SW480 (cell line): ENCODE measurements around the gene TEF.

Source experiments
- DNase-seq: peaks from one replicate; pipeline ENCODE4 v3.0.0-alpha.2; 2016; ENCODE audit warnings: low spot score

TEF gene

GRCh38 chr22:41381329-41382097 is at the start of gene TEF:
Gene TEF, plus strand, starts transcription at chr22:41381942. Its CDS starts 103 bp downstream, at chr22:41382045.
- DNase-seq, result peak; percentile 98

DNA sequence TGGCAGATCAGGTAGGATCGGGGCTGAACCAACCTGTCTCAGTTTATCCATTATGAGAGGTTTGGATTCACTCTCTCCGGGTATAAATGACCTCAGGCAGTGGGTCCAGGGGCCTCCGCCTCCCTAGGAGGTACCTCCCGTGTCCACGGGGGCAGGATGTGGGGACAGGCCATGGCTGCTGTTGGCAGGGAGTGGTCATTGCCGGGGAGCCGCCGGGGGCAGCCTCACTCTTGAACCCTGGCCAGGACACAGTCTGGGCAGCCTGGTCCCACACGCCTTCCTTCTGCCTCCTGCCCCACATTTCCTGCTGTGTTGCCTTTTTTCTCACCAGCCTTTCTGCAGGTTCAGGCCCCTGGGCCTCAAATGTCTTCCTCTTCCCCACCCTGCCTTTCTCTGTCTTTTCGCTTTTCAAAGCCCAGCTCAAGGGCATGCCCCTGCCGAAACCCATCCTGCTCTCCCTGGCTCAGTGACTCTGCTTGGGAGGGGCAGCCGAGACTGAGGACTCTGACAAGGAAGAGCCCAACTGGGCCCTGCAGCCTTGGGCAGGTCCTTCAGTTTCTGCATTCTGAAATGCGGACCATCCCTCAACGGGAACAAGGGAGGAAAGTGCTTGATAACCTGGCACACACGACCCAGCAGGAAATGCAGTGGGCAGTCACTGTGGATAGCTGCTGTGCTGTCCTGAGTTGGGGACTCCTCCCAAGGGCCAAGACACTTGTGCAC is 49.4 kb upstream of the TEF start:
- no peak for DNase-seq

- DNase-seq, result no peak
Observed at GRCh38 chr22:41333806-41334205, 47.9 kb upstream of the TEF start.

GRCh38 chr22:41334215-41334614 is 47.5 kb upstream of the TEF start:
- no peak for DNase-seq

GRCh38 chr22:41334951-41335635 is 46.6 kb upstream of the TEF start:
- no peak for DNase-seq

DNA sequence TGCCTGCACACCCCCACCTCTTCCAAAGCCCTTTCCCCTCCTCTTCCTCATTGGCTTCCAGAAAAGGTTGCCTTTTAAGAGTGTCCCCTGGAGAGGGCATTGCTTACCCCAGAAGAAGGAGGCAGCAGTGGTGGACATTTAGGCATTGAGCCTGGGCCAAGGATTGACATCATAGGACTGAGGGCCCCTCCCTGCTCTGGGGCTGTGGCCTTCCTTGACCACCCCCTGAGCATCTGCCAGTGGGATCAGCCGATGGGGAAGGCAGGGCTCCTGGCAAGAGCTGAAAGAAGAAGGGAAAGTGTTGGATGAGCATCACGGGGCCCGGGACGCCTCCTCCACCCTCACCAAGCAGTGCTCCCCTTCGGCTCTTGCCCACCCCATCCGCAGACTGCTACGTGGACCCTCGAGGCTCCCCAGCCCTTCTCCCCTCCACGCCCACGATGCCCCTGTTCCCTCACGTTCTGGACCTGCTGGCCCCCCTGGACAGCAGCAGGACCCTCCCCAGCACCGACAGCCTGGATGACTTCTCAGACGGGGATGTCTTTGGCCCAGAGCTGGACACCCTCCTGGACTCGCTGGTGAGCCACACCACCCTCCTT is 43.0 kb upstream of the TEF start:
- DNase-seq, result no peak

DNA sequence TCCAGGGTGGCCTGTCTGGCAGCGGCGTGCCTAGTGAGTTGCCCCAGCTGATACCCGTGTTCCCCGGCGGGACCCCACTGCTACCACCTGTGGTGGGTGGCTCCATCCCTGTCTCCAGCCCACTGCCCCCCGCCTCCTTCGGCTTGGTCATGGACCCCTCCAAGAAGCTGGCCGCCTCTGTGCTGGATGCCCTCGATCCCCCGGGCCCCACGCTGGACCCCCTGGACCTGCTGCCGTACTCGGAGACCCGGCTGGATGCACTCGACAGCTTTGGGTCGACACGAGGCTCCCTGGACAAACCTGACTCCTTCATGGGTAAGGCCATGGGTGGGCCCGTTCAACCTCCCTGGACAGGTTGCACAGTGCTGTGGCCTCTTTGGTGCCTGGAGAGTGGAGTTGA is 41.9 kb upstream of the TEF start:
- DNase-seq, result no peak

DNA sequence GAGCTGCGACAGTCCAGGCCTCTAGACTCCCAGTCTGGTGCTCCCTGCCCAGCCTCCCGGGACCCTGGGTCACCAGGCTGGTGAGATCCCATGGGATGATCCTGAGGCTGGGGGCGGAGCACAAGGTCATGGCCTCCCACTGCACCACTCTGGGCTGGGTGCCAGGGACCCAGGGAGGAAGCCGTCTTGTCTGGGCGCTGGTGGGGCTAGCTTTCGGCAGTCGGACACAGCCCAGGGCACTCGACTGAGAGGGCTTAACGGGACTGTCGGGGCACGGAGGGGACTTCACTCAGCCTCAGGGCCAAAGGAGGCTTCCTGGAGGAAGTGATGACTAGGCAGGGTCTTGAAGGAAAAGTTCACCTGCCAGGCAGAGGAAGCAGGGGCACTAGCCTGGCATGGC is 41.4 kb upstream of the TEF start:
- DNase-seq, result no peak

GRCh38 chr22:41341012-41341411 is 40.7 kb upstream of the TEF start:
- DNase-seq, result no peak

DNA sequence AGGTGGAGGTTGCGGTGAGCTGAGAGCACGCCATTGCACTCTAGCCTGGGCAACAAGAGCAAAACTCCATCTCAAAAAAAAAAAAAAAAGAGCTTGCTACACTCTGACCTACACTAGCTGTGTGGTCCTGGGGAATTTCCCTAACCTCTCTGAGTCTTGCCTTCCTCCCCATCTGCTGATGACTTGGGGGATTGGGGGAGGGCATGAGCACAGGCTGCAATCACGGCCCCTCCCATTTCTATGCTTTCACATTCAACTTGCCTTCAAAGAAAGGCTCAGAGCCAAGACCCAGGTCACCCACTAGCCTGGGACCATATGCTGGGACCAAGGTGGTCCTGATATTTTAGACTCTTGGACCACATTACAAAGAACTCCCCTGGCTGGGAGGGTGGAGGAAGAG is 39.8 kb upstream of the TEF start:
- DNase-seq, result no peak

GRCh38 chr22:41343300-41343699 is 38.4 kb upstream of the TEF start:
- no peak for DNase-seq

- no peak for DNase-seq
Observed at GRCh38 chr22:41343717-41344116, 38.0 kb upstream of the TEF start.

DNA sequence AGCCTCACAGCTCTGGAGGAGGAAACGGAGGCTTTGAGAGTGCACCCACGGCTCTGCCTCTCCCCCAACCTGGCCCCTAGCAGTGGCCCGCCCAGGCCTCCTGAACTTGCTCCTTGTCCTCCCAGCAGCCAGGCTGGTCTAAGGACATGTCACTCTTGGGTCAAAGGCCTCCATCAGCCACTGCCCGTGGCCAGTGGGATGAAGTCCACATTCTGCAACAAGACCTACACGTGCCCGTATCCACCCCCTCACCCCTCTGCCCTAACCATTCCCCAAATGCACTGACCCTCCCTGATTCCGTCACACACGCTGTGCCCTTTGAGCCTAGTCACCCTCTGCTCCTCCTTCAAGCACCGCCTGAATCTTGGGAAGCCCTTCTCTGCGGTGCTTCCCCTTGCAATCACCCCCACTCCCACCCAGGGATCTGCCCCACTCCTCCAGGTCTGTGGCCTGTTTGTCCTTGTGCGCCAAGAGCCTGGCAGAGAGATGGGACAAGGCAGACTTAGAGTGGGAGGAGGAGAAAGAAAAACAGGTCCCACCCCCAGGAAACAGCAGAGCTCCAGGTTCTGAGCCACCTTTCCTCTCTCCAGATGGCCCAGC is 37.5 kb upstream of the TEF start:
- no peak for DNase-seq

DNA sequence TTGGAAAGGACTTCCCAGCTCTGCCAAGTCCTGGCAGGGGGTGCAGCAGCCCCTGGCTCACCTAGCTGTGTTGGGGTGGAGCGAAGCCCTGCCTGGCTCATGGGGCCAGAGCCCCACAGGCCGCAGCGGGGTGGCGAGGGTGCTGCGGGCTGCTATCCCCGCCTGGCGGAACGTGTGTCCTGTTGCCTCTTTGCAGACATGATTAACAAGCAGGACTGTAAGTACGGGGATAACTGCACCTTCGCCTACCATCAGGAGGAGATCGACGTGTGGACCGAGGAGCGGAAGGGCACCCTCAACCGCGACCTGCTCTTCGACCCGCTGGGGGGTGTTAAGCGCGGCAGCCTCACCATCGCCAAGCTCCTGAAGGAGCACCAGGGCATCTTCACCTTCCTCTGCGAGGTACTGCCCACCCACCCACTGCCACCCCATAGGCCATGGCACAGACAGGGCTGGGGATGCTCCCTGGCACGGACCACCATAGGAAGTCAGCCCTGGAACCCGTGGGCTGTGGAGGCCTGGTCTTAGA is 35.9 kb upstream of the TEF start:
- no peak for DNase-seq

- DNase-seq, result no peak
Observed at GRCh38 chr22:41347066-41347859, 34.5 kb upstream of the TEF start.

GRCh38 chr22:41348964-41349484 is 32.7 kb upstream of the TEF start:
- no peak for DNase-seq

- no peak for DNase-seq
Observed at GRCh38 chr22:41350087-41350486, 31.7 kb upstream of the TEF start.

DNA sequence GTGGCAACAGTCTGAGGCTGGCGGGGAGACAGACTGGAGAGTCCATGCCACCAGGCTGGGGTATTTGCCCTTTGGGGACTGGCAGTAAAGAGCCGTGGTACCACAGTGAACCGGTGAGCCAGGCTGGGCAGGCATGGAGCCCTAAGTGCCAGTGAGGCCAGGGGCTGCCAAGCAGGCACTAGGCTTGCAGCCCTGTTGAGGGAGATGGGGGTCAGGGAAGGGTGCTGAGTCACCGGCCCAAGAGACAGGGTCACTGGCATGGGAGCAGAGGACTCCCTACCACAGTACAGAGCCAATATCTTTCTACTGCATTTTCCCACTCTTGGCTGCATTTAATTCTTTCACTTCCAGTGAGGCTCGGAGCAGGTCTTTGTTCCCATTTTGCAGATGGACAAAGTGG is 30.7 kb upstream of the TEF start:
- DNase-seq, result no peak

GRCh38 chr22:41352058-41352457 is 29.7 kb upstream of the TEF start:
- DNase-seq, result peak; percentile 42

DNA sequence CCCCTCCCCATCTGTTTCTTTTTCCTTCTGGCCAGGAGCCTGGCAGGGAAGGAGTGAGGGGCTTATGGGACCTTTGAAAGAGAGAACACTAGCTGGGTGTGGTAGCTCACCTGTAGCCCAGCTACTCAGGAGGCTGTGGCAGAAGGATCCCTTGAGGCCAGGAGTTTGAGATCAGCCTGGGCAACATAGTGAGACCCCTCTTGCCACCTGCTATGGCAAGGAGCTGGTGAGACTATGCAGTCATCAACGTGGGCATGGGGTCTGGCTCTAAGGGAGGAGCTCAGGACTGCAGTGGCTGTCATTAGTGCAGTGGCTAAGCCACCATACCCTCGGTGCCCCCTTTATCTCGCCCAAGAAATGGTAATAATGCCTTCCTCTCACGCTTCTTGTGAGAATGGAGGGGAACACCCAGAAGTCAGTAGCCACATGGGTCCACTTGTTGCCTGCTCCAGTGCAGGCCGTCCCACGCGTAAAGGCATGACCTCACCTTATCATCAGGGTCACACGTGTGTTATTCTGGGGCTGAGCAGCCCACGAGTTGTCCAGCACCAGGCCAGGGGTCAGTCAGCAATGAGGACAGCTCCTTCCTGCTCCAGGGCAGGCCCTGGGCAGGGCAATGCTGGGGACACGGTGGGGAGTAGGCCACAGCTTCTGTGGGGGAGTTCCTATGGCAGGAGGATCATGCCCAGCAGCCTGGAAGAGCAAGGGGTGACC is 27.7 kb upstream of the TEF start:
- DNase-seq, result no peak
